Activated T-helper 1 cell treated with anti-CD3 and anti-CD28 coated beads, Interleukin-12 subunit alpha, Interleukin-12 subunit beta, Interleukin-2, Interleukin-4 antibody, amounts not matched to agents 30 ng/mL and 10 ng/mL and 1 ng/mL, durations not matched to agents 14 hours and 24 hours and 36 hours (primary cell): ENCODE data around the gene ZC3H12D. TPM values are rescaled to one million over a fixed set of nuclear protein-coding genes. Genes with fewer than 3 reads are reported as not detected.

Experiments
- DNase-seq: peaks from one replicate; pipeline ENCODE4 v3.0.0; 2021; ENCODE audit warnings: low spot score
- H3K27ac Mint-ChIP-seq: one replicate; pipeline ENCODE4 v1.8.0; 2021; ENCODE audit warnings: mild to moderate bottlenecking, mixed read lengths
- H3K27me3 Mint-ChIP-seq: one replicate; pipeline ENCODE4 v1.8.0; 2022; ENCODE audit warnings: mild to moderate bottlenecking, moderate library complexity, mixed read lengths; ENCODE audit not compliant: insufficient read depth
- H3K36me3 Mint-ChIP-seq: one replicate; pipeline ENCODE4 v1.8.0; 2021; ENCODE audit warnings: low read depth, mixed read lengths
- H3K4me1 Mint-ChIP-seq: one replicate; pipeline ENCODE4 v1.8.0; 2021; ENCODE audit warnings: low read depth, mixed read lengths
- H3K4me3 Mint-ChIP-seq: one replicate; pipeline ENCODE4 v1.8.0; 2021; ENCODE audit warnings: mild to moderate bottlenecking, moderate library complexity, mixed read lengths
- H3K9me3 Mint-ChIP-seq: one replicate; pipeline ENCODE4 v1.8.0; 2021; ENCODE audit warnings: mixed read lengths
- intact Hi-C: fragments of 100-400 bp; cut with micrococcal nuclease; formaldehyde crosslinking; loops from one replicate; pipeline ENCODE4 v1.15.1; 2024
- total RNA-seq: library from RNA; stranded (reverse); gene quantifications from 2 replicates; pipeline ENCODE4 v1.2.3, GENCODE V29; 2022

Gene ZC3H12D
- total RNA-seq, 1 donor from 2014 or later = 96.7 TPM

- H3K4me1 Mint-ChIP-seq = peaks cover 19% of the 10 kb centered on the region
- H3K27ac Mint-ChIP-seq = peak overlapping the region; percentile 40
- DNase-seq = no peak
- no peak overlapping the region for H3K4me3 Mint-ChIP-seq
- peaks cover 10% of the 10 kb centered on the region for H3K36me3 Mint-ChIP-seq
- H3K27me3 Mint-ChIP-seq = no peaks in the 10 kb centered on the region
- H3K9me3 Mint-ChIP-seq = no peaks in the 10 kb centered on the region
- intact Hi-C loops = no loop called here
These were observed 41.2 kb downstream of the ZC3H12D start for GRCh38 chr6:149443411-149444181.

- intact Hi-C loops = no loop called here
- no peak for DNase-seq
- H3K27ac Mint-ChIP-seq = no peak overlapping the region
- no peak overlapping the region for H3K4me3 Mint-ChIP-seq
- no peaks in the 10 kb centered on the region for H3K9me3 Mint-ChIP-seq
- H3K27me3 Mint-ChIP-seq = no peaks in the 10 kb centered on the region
- peaks cover 36% of the 10 kb centered on the region for H3K4me1 Mint-ChIP-seq
- H3K36me3 Mint-ChIP-seq = peaks cover 8% of the 10 kb centered on the region
These were observed 43.1 kb downstream of the ZC3H12D start for GRCh38 chr6:149441740-149442139.

- no peak for DNase-seq
- Mint-ChIP-seq H3K36me3 (peaks cover 4% of the 10 kb centered on the region), H3K9me3 (no peaks in the 10 kb centered on the region), H3K27me3 (no peaks in the 10 kb centered on the region), H3K4me1 (peaks cover 36% of the 10 kb centered on the region), H3K27ac (no peak overlapping the region), H3K4me3 (no peak overlapping the region)
- intact Hi-C loops = no loop called here
These were observed 43.8 kb downstream of the ZC3H12D start for GRCh38 chr6:149440735-149441671.

- intact Hi-C loops = no loop called here
- Mint-ChIP-seq H3K4me1 (peaks cover 30% of the 10 kb centered on the region), H3K9me3 (no peaks in the 10 kb centered on the region), H3K27me3 (no peaks in the 10 kb centered on the region), H3K4me3 (no peak overlapping the region), H3K27ac (no peak overlapping the region), H3K36me3 (peaks cover 2% of the 10 kb centered on the region)
- DNase-seq = no peak
These were observed 45.2 kb downstream of the ZC3H12D start for GRCh38 chr6:149439626-149440025.

GRCh38 chr6:149438855-149439254 lies 46.0 kb downstream of the ZC3H12D start:
- peaks cover 35% of the 10 kb centered on the region for H3K4me1 Mint-ChIP-seq
- H3K36me3 Mint-ChIP-seq = peaks cover 2% of the 10 kb centered on the region
- H3K9me3 Mint-ChIP-seq = no peaks in the 10 kb centered on the region
- intact Hi-C loops = no loop called here
- H3K4me3 Mint-ChIP-seq = no peak overlapping the region
- no peak overlapping the region for H3K27ac Mint-ChIP-seq
- DNase-seq = no peak
- H3K27me3 Mint-ChIP-seq = no peaks in the 10 kb centered on the region

- intact Hi-C loops = no loop called here
- Mint-ChIP-seq H3K27ac (peak overlapping the region; percentile 8), H3K4me1 (peaks cover 44% of the 10 kb centered on the region), H3K36me3 (peaks cover 2% of the 10 kb centered on the region), H3K27me3 (no peaks in the 10 kb centered on the region), H3K9me3 (no peaks in the 10 kb centered on the region), H3K4me3 (no peak overlapping the region)
- DNase-seq = no peak
These were observed 47.6 kb downstream of the ZC3H12D start for GRCh38 chr6:149437212-149437611.

- Mint-ChIP-seq H3K27me3 (no peaks in the 10 kb centered on the region), H3K9me3 (no peaks in the 10 kb centered on the region), H3K4me1 (peaks cover 49% of the 10 kb centered on the region), H3K27ac (no peak overlapping the region), H3K4me3 (no peak overlapping the region), H3K36me3 (peaks cover 2% of the 10 kb centered on the region)
- DNase-seq = no peak
- intact Hi-C loops = no loop called here
These were observed 48.2 kb downstream of the ZC3H12D start for GRCh38 chr6:149436647-149437046.

- H3K27me3 Mint-ChIP-seq = no peaks in the 10 kb centered on the region
- intact Hi-C loops = no loop called here
- no peak overlapping the region for H3K4me3 Mint-ChIP-seq
- no peak for DNase-seq
- H3K36me3 Mint-ChIP-seq = peaks cover 2% of the 10 kb centered on the region
- H3K27ac Mint-ChIP-seq = no peak overlapping the region
- H3K4me1 Mint-ChIP-seq = peaks cover 49% of the 10 kb centered on the region
- H3K9me3 Mint-ChIP-seq = no peaks in the 10 kb centered on the region
These were observed 48.8 kb downstream of the ZC3H12D start for GRCh38 chr6:149435919-149436586.

- Mint-ChIP-seq H3K27me3 (no peaks in the 10 kb centered on the region), H3K9me3 (no peaks in the 10 kb centered on the region), H3K36me3 (peaks cover 2% of the 10 kb centered on the region), H3K4me3 (no peak overlapping the region), H3K27ac (no peak overlapping the region), H3K4me1 (peaks cover 39% of the 10 kb centered on the region)
- intact Hi-C loops = loop anchor here (2.0 to 5.0 kb wide), 5 partner anchors 115 to 857 kb away; no protein-coding TSS in a partner anchor
- DNase-seq = no peak
These were observed 50.9 kb downstream of the ZC3H12D start for GRCh38 chr6:149433881-149434280.

GRCh38 chr6:149433405-149433804 lies 51.4 kb downstream of the ZC3H12D start:
- peaks cover 2% of the 10 kb centered on the region for H3K36me3 Mint-ChIP-seq
- H3K4me1 Mint-ChIP-seq = peaks cover 35% of the 10 kb centered on the region
- no peak overlapping the region for H3K4me3 Mint-ChIP-seq
- intact Hi-C loops = loop anchor here (2.0 to 5.0 kb wide), 5 partner anchors 115 to 856 kb away; no protein-coding TSS in a partner anchor
- no peaks in the 10 kb centered on the region for H3K27me3 Mint-ChIP-seq
- no peaks in the 10 kb centered on the region for H3K9me3 Mint-ChIP-seq
- no peak overlapping the region for H3K27ac Mint-ChIP-seq
- DNase-seq = no peak

- Mint-ChIP-seq H3K27me3 (no peaks in the 10 kb centered on the region), H3K4me1 (peaks cover 23% of the 10 kb centered on the region), H3K36me3 (peaks cover 2% of the 10 kb centered on the region), H3K4me3 (peak overlapping the region; percentile 48), H3K27ac (peak overlapping the region; percentile 79), H3K9me3 (no peaks in the 10 kb centered on the region)
- DNase-seq = peak; percentile 79
- intact Hi-C loops = loop anchor here (1.0 to 5.0 kb wide), 8 partner anchors 85 to 855 kb away; no protein-coding TSS in a partner anchor
These were observed 52.7 kb downstream of the ZC3H12D start for GRCh38 chr6:149431905-149432775.
